Measurements from ENCODE around the gene KANSL1.

Gene KANSL1

DNA sequence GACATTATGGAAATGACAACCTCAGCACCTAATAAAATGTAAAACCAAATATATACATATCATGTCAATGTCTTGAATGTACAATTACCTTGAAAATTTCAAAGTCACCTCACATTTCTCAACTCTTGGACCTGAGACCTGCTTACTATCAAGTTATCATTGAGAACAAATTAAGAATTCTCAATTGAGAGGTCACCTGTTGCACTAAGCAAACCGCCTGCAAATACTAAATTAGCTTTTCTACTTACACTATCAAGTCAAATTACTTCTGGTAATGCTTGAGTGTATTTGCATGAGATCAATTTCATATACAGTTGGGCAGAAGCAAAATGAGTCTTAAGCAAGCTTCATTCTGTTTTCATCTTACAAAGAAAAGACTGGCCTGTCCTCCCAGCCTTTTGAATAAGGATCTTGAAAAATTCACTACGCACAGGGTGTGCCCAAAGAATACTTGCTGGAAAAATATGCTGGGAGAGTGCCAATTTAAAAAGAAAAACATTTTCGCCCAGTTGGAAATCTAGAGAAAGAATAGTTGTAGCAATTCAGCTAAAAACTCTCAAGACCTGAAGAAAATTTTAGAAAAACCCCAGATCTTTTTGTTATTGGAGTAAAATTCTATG lies 35.7 kb downstream of the KANSL1 start:
- no peak overlapping the region for H3K4me3 ChIP-seq (replicated peaks; ENCODE audit: low read depth, low read length)
- no peak for TF ChIP-seq CTCF (IDR thresholded peaks at IDR 0.05; ENCODE audit: low read depth, low read length, missing control alignments)
- no peak for DNase-seq (ENCODE audit: extremely low read depth, low read depth)

GRCh38 chr17:46154151-46154816 lies 38.9 kb downstream of the KANSL1 start:
- H3K4me3 ChIP-seq (replicated peaks; ENCODE audit: low read depth, low read length), result no peak overlapping the region
- peak; percentile 37 for DNase-seq (ENCODE audit: extremely low read depth, low read depth)
- no peak for TF ChIP-seq CTCF (IDR thresholded peaks at IDR 0.05; ENCODE audit: low read depth, low read length, missing control alignments)

- no peak for DNase-seq (ENCODE audit: extremely low read depth, low read depth)
- no peak overlapping the region for H3K4me3 ChIP-seq (replicated peaks; ENCODE audit: low read depth, low read length)
- TF ChIP-seq CTCF (IDR thresholded peaks at IDR 0.05; ENCODE audit: low read depth, low read length, missing control alignments), result no peak
Observed at GRCh38 chr17:46152423-46152822, 40.8 kb downstream of the KANSL1 start.

GRCh38 chr17:46151762-46152161 lies 41.5 kb downstream of the KANSL1 start:
- DNase-seq (ENCODE audit: extremely low read depth, low read depth), result no peak
- no peak for TF ChIP-seq CTCF (IDR thresholded peaks at IDR 0.05; ENCODE audit: low read depth, low read length, missing control alignments)
- H3K4me3 ChIP-seq (replicated peaks; ENCODE audit: low read depth, low read length), result no peak overlapping the region

GRCh38 chr17:46150216-46150963 lies 42.8 kb downstream of the KANSL1 start:
- no peak overlapping the region for H3K4me3 ChIP-seq (replicated peaks; ENCODE audit: low read depth, low read length)
- TF ChIP-seq CTCF (IDR thresholded peaks at IDR 0.05; ENCODE audit: low read depth, low read length, missing control alignments), result no peak
- DNase-seq (ENCODE audit: extremely low read depth, low read depth), result no peak

GRCh38 chr17:46148247-46148646 lies 45.0 kb downstream of the KANSL1 start:
- DNase-seq (ENCODE audit: extremely low read depth, low read depth), result no peak
- TF ChIP-seq CTCF (IDR thresholded peaks at IDR 0.05; ENCODE audit: low read depth, low read length, missing control alignments), result no peak
- no peak overlapping the region for H3K4me3 ChIP-seq (replicated peaks; ENCODE audit: low read depth, low read length)
